Activated naive CD4-positive, alpha-beta T cell treated with anti-CD3 and anti-CD28 coated beads, Interleukin-2, amount 10 ng/mL, durations not matched to agents 7 days and 5 days (primary cell): ENCODE results near the gene ERG28.

Experiments
- CTCF ChIA-PET: fragments of 350-600 bp; sonication (Branson Sonifier 250); formaldehyde crosslinking; loops from one replicate; lab custom pipeline; 2021; ENCODE audit warnings: antibody characterized with exemption; lab: Charles Lee
- DNase-seq: peaks from one replicate; pipeline ENCODE4 v3.0.0-alpha.2; 2020
- H3K27ac Mint-ChIP-seq: one replicate; pipeline ENCODE4 v1.8.0; 2021; ENCODE audit warnings: mild to moderate bottlenecking, moderate library complexity, mixed read lengths
- H3K27me3 Mint-ChIP-seq: one replicate; pipeline ENCODE4 v1.8.0; 2021; ENCODE audit warnings: mild to moderate bottlenecking, mixed read lengths
- H3K36me3 Mint-ChIP-seq: one replicate; pipeline ENCODE4 v1.8.0; 2021; ENCODE audit warnings: mixed read lengths
- H3K4me1 Mint-ChIP-seq: one replicate; pipeline ENCODE4 v1.8.0; 2021; ENCODE audit warnings: mixed read lengths
- H3K4me3 Mint-ChIP-seq: one replicate; pipeline ENCODE4 v1.8.0; 2021; ENCODE audit warnings: mild to moderate bottlenecking, moderate library complexity, mixed read lengths
- H3K9me3 Mint-ChIP-seq: one replicate; pipeline ENCODE4 v1.8.0; 2021; ENCODE audit warnings: mixed read lengths

The ERG28 gene

DNA sequence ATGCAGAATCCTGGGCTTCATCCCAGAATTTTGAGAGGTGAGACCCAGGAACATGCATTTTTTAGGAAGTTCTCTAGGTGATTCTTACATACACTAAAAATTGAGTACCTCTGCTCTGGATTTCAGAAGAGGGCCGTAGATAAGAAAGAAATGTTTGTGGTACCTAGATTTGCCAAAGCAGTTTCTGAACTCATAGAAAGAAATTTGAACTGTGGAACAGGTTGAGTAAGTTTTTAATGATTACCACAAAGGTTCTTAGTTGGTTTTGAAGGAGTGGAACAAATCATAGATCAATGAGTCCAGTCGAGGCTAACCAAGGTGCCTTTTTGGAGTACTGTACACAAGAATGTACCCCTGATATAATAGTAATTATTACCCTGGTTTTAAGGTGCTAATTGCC lies 25.2 kb upstream of the ERG28 start:
- peaks cover 27% of the 10 kb centered on the region for H3K36me3 Mint-ChIP-seq
- no peaks in the 10 kb centered on the region for H3K4me1 Mint-ChIP-seq

DNA sequence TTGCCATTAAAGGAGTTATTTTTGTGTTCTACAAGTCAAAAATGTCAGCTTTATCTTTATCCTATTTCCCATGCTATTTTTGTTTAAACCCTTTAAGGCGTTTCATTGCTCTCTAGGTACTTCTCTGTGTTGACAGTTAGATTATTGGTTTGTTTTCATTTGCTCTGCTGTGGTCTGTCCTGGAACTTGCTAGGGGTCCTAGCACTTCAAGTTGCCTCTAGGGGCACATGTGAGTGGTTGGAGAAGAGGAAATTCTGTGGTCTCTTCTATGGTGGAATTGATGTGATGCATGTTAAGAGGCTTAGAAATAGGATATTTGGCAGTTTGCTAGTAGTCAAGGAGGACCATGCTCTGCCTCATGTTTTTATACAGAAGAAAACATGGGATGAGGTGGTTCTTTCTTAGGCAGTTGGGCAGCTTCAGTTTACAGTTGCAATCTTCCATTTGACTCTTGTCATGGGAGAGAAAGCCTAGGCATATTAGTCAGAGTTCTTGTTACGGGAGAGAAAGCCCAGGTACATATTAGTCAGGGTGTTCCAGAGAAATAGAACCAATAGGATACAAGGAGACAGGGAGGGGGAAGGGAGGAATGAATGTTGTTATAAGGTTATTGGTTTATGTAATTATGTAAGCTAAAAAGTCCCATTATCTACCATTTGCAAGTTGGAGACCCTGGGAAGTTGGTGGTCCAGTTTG lies 14.7 kb upstream of the ERG28 start:
- no peak for DNase-seq
- Mint-ChIP-seq H3K27ac (no peak overlapping the region), H3K9me3 (no peaks in the 10 kb centered on the region), H3K36me3 (peaks cover 31% of the 10 kb centered on the region), H3K4me3 (no peak overlapping the region), H3K4me1 (peaks cover 2% of the 10 kb centered on the region), H3K27me3 (no peaks in the 10 kb centered on the region)
- CTCF ChIA-PET, result no interaction called here

More for the DNA sequence above, 25.2 kb upstream of the ERG28 start:
- H3K27me3 Mint-ChIP-seq, result no peaks in the 10 kb centered on the region
- no peak for DNase-seq
- no peaks in the 10 kb centered on the region for H3K9me3 Mint-ChIP-seq
- H3K27ac Mint-ChIP-seq, result no peak overlapping the region
- CTCF ChIA-PET, result no interaction called here
- no peak overlapping the region for H3K4me3 Mint-ChIP-seq

DNA sequence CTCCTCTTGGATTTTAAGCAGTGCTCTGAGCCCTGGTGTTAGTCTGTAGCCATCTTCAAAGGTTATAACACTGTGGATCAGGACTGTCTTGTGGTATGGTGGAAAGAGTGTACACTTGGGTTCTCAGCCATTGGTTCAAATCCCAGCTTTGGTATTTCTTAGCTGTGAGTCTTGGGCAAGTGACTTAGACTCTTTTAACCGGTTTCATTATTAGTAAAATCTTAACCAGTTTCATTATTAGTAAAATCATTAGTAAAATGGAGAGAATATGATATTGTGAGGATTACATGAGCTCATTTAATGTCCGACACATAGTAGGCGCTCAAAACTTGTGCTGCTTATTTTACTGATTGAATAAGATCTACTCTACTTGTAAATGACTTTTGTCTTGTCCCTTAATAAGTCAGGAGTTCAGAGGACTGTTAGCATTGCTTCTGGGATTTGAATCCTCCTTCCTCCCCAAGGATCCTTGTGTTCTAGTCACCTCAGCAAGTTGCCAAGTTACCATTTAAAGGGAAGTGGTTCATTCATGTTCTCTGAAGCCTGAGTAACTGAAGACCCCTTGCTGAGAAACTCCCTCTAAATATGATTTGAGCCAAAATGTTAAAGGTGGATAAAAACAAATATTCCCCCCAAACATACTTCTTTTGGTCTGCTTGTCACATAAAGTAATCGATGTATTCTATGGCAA lies 12.8 kb upstream of the ERG28 start:
- H3K4me3 Mint-ChIP-seq, result no peak overlapping the region
- no peaks in the 10 kb centered on the region for H3K9me3 Mint-ChIP-seq
- no peak overlapping the region for H3K27ac Mint-ChIP-seq
- peaks cover 45% of the 10 kb centered on the region for H3K36me3 Mint-ChIP-seq
- no peaks in the 10 kb centered on the region for H3K27me3 Mint-ChIP-seq
- H3K4me1 Mint-ChIP-seq, result peaks cover 2% of the 10 kb centered on the region
- DNase-seq, result no peak
- CTCF ChIA-PET, result interaction anchor here (1.3 kb wide), 1 partner anchor 19 kb away, joined by 4 read pairs; no protein-coding TSS in a partner anchor

DNA sequence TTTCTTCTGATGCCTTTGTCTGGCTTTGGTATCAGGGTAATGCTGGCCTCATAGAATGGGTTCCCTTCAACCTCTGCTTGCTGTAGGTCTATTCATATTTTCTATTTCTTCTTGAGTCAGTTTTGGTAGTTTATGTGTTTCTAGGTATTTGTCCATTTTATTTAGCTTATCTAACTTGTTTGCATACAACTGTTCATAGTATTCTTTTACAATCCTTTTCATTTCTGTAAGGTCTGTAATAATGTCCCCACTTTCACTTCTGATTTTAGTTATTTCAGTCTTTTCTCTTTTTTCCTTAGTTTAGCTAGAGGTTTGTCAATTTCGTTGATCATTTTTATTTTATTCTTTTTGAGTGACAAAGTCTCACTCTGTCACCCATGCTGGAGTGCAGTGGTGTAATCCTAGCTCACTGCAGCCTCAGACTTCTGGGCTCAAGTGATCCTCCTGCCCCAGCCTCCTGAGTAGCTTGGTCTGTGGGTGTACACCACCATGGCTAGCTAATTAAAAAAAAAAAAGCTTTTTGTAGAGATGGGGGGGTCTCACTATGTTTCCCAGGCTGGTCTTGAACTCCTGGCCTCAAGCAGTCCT lies 12.0 kb upstream of the ERG28 start:
- peaks cover 45% of the 10 kb centered on the region for H3K36me3 Mint-ChIP-seq
- H3K4me3 Mint-ChIP-seq, result no peak overlapping the region
- H3K27me3 Mint-ChIP-seq, result no peaks in the 10 kb centered on the region
- peaks cover 2% of the 10 kb centered on the region for H3K4me1 Mint-ChIP-seq
- CTCF ChIA-PET, result interaction anchor here (1.3 kb wide), 1 partner anchor 18 kb away, joined by 4 read pairs; no protein-coding TSS in a partner anchor
- no peaks in the 10 kb centered on the region for H3K9me3 Mint-ChIP-seq
- no peak overlapping the region for H3K27ac Mint-ChIP-seq
- no peak for DNase-seq

DNA sequence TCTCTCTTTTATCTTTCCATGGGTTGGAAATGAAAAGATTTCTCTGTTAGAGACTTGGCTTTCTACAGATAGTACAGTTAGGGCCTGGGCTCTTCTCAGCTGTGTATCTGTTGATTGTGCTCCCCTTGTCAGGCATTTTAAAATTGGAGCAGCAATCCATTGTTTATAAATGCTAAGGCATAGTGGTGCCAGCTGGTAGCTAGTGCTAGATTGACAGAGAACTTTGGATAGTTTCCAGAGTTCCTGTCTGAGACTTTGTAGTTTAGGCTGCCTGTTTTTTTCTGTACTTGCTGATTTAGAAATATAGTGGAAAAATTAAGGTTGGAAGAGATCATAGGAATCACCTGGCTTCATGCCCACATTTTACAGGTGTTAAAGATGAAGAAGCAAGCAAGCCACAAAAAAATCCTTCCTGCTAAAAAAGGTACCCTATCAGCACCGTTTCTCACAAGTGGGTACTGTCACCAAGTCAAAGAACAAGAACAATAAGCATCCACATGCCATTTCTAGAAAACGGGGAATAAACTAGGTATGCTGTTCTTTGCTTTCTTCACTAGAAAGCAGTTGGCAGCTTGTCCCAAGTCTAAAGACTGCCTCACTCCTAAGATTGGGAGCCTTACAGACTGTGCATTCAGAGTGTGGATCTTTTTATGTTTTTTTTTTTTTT lies 6.6 kb upstream of the ERG28 start:
- Mint-ChIP-seq H3K27me3 (no peaks in the 10 kb centered on the region), H3K4me3 (no peak overlapping the region), H3K4me1 (peaks cover 7% of the 10 kb centered on the region), H3K9me3 (no peaks in the 10 kb centered on the region), H3K36me3 (peaks cover 36% of the 10 kb centered on the region), H3K27ac (no peak overlapping the region)
- CTCF ChIA-PET, result no interaction called here
- DNase-seq, result no peak

DNA sequence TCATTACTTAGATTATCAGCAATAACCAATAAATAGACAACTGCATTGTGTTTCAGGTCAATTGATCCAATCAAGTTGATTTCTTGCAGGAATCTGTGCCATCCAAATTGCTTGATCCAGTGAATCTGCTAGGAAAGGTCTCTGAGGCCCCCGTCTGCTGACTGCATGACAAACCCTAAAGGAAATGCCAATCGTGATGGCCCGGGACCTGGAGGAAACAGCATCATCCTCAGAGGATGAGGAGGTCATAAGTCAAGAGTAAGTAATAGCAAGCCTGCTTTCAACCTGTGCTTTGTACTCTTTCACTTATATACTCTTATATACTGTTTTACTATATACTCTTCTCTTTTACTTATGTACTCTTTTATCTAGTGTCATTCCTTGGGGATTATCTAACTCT lies 2.3 kb upstream of the ERG28 start:
- Mint-ChIP-seq H3K4me3 (peak overlapping the region; percentile 92), H3K27me3 (peaks cover 6% of the 10 kb centered on the region), H3K4me1 (peaks cover 33% of the 10 kb centered on the region), H3K36me3 (peaks cover 18% of the 10 kb centered on the region), H3K27ac (no peak overlapping the region), H3K9me3 (no peaks in the 10 kb centered on the region)
- no peak for DNase-seq
- CTCF ChIA-PET, result interaction anchor here (1.3 kb wide), 1 partner anchor 9 kb away, joined by 6 read pairs; no protein-coding TSS in a partner anchor

DNA sequence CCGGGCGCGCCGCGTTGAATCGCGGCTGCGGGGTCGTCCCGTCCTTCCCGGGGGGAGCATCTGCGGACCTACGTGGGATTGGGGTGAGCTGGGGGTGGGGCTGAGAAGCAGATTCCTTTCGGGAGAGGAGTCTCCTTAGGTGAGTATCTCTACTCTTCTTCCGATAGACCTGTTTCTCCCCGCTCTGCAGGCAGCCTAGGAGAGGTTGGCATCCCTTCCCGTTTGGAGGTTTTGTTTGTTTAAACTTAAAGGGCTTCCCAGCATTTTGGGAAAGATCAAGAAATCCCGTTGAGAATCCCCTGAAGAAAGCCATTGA lies 781 bp upstream of the ERG28 start:
- peaks cover 20% of the 10 kb centered on the region for H3K36me3 Mint-ChIP-seq
- CTCF ChIA-PET, result interaction anchor here (0.5 to 0.6 kb wide), 2 partner anchors 9 to 85 kb away, joined by 3 to 4 read pairs; no protein-coding TSS in a partner anchor

DNA sequence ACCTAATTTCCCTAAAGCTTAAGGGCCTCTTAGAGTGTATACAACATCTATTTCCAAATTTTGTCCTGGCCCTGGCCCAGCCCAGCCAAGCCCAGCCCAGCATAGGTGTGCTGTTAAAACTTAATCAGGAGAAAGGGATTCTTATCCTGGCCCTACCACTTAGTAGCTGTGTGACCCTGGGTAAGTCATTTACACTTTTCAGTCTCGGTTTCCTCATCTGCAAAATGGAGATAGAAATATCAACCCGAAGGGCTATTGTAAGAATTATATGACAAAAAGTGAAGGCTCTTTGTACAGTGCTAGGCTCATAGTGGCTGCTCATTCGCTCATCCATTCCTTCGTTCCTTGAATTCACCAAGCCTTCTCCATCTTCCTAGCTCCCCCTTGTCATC lies 442 bp downstream of the ERG28 start:
- no peaks in the 10 kb centered on the region for H3K9me3 Mint-ChIP-seq
- no peak for DNase-seq
- peaks cover 21% of the 10 kb centered on the region for H3K36me3 Mint-ChIP-seq
- CTCF ChIA-PET, result interaction anchor here (0.8 to 10.1 kb wide), 4 partner anchors 84 to 366 kb away, joined by 3 to 159 read pairs (median 3); partner anchors contain the start of gene FLVCR2
- peaks cover 6% of the 10 kb centered on the region for H3K27me3 Mint-ChIP-seq
- peaks cover 33% of the 10 kb centered on the region for H3K4me1 Mint-ChIP-seq
- H3K27ac Mint-ChIP-seq, result peak overlapping the region; percentile 88
- peak overlapping the region; percentile 92 for H3K4me3 Mint-ChIP-seq

More for the DNA sequence above, 781 bp upstream of the ERG28 start:
- peaks cover 6% of the 10 kb centered on the region for H3K27me3 Mint-ChIP-seq
- peaks cover 33% of the 10 kb centered on the region for H3K4me1 Mint-ChIP-seq
- no peaks in the 10 kb centered on the region for H3K9me3 Mint-ChIP-seq
- peak overlapping the region; percentile 92 for H3K4me3 Mint-ChIP-seq
- H3K27ac Mint-ChIP-seq, result peak overlapping the region; percentile 88
- no peak for DNase-seq

DNA sequence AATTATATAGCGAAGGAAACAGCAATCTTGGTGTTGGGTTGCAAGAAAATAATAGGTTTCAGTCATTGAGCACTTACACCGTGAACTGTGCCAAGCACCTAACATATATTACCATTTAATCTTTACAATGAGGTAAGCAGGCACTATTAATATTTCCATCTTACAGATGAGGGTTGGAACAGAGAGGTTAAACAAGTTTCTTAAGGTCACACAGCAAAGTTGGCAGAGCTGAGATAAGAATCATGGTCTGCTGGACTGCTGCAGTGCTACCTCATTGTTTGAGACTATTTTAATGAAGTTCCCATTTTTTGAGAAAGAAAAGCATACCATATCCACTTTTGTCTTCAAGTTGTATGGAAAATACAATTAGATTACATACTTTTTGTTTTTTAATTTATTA lies 1.7 kb downstream of the ERG28 start:
- H3K27ac Mint-ChIP-seq, result no peak overlapping the region
- H3K27me3 Mint-ChIP-seq, result peaks cover 6% of the 10 kb centered on the region
- no peak overlapping the region for H3K4me3 Mint-ChIP-seq
- H3K4me1 Mint-ChIP-seq, result peaks cover 33% of the 10 kb centered on the region
- DNase-seq, result no peak
- H3K36me3 Mint-ChIP-seq, result peaks cover 27% of the 10 kb centered on the region
- CTCF ChIA-PET, result interaction anchor here (0.9 to 10.1 kb wide), 4 partner anchors 12 to 324 kb away, joined by 3 to 159 read pairs (median 4); partner anchors contain the start of gene FLVCR2
- no peaks in the 10 kb centered on the region for H3K9me3 Mint-ChIP-seq

DNA sequence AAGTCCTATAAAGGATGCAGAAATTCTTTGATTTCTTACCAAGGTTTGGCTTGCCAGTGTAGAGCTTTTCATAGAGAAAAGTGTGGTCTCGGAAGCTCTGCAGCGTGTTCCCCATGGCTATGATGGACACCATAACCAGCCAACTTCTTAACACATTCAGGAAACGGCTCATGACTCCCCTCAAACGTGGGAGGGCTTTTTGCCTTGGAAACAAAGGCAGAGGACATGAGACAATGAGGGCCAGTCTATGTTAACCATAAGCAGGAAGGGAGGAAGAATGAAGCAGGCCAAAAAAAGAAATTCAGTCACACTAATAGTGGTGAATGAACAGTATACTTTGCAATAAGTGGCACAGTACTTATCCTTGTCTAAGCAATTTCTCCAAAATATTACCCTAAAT lies 3.3 kb downstream of the ERG28 start:
- no peak overlapping the region for H3K27ac Mint-ChIP-seq
- peaks cover 26% of the 10 kb centered on the region for H3K4me1 Mint-ChIP-seq
- H3K9me3 Mint-ChIP-seq, result no peaks in the 10 kb centered on the region
- H3K36me3 Mint-ChIP-seq, result peaks cover 33% of the 10 kb centered on the region
- CTCF ChIA-PET, result interaction anchor here (0.7 to 10.1 kb wide), 4 partner anchors 11 to 325 kb away, joined by 4 to 159 read pairs (median 4); partner anchors contain the start of gene FLVCR2
- no peak overlapping the region for H3K4me3 Mint-ChIP-seq
- DNase-seq, result no peak
- H3K27me3 Mint-ChIP-seq, result peaks cover 6% of the 10 kb centered on the region

DNA sequence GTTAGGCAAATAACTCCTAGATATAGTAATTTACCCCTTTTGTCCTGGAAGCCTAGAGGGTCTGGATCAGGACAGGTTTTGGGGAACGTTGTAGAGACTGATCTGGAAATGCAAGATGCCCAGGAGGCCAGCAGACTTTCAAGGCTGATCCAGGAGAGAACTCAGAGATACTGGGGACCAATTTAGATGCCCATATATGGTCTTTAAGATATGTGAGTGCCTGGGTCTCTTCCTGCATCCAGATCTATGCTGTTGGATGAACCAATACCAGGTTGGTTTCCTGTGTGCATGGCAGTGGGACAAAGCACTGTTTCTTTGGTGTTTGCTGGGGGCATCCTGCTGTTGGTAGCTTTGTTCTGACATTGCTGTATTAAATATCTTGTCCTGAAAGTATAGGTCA lies 5.4 kb downstream of the ERG28 start:
- no peak overlapping the region for H3K4me3 Mint-ChIP-seq
- no peak for DNase-seq
- H3K9me3 Mint-ChIP-seq, result no peaks in the 10 kb centered on the region
- peaks cover 13% of the 10 kb centered on the region for H3K4me1 Mint-ChIP-seq
- H3K36me3 Mint-ChIP-seq, result peaks cover 50% of the 10 kb centered on the region
- H3K27me3 Mint-ChIP-seq, result no peaks in the 10 kb centered on the region
- CTCF ChIA-PET, result interaction anchor here (0.7 to 10.1 kb wide), 16 partner anchors 8 to 344 kb away, joined by 3 to 159 read pairs (median 4); partner anchors contain the start of genes BATF, FLVCR2 and TGFB3
- no peak overlapping the region for H3K27ac Mint-ChIP-seq

DNA sequence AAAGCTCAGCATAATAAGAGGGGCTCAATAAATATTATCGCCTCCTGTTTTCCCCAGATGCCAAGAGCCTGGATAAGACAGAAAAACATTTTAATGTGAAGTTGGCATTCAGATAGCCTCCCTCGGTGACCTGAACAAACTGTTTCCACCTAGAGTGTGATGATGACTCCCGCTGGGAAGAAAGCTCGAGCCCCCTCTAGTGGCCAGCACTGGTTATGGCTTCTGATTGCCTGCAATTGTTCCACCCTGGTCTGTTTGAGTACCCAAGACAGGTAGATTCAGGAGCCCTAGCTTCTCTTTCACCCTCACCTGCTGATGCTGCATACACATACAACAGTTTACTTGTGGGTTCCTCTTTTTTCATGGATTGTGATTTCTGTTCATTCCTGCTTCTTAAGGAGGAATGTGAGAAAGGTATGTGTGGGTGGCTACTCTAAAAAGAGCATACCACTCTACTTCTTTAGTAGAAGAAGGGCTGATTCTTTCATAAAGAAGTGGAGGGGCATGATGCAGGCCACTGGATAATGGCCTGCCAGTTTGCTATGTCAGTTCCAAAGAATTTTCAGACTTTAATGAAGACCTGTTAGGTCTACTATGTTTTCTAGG lies 6.4 kb downstream of the ERG28 start:
- Mint-ChIP-seq H3K4me3 (no peak overlapping the region), H3K27me3 (no peaks in the 10 kb centered on the region), H3K4me1 (peaks cover 5% of the 10 kb centered on the region), H3K27ac (peak overlapping the region; percentile 11), H3K9me3 (no peaks in the 10 kb centered on the region), H3K36me3 (peaks cover 60% of the 10 kb centered on the region)
- peak; percentile 87 for DNase-seq
- CTCF ChIA-PET, result interaction anchor here (0.6 to 10.1 kb wide), 27 partner anchors 9 to 800 kb away, joined by 3 to 159 read pairs (median 4); partner anchors contain the start of genes BATF, FLVCR2 and TGFB3

DNA sequence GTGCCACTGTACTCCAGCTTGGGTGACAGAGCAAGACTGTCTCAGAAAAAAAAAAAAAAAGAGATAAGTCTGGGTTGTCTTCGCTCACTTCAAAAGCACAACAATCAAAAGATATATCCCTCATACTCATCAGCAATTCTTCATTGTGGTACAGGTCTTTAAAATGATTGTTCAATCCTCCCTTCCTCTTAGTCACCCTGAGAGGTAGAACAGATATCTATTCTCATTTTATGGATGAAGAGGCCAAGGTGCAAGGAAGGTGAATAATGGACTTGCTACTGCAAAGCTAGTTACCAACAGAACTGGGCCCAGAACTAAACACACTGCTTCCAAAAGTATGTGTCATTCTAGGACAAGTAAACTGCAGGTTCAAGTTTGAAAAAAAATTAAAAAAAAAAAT lies 7.1 kb downstream of the ERG28 start:
- Mint-ChIP-seq H3K36me3 (peaks cover 59% of the 10 kb centered on the region), H3K27ac (no peak overlapping the region), H3K9me3 (no peaks in the 10 kb centered on the region), H3K27me3 (no peaks in the 10 kb centered on the region), H3K4me3 (no peak overlapping the region), H3K4me1 (peaks cover 1% of the 10 kb centered on the region)
- CTCF ChIA-PET, result interaction anchor here (0.6 to 10.1 kb wide), 22 partner anchors 10 to 801 kb away, joined by 3 to 159 read pairs (median 4); partner anchors contain the start of genes BATF, FLVCR2 and TGFB3
- no peak for DNase-seq
